GM18907 (cell line): ENCODE measurements around the gene STARD5.

Experiments used
- ATAC-seq: cut with Tn5 transposase; IDR thresholded peaks from one replicate; pipeline ENCODE4 v1.9.1; 2021; ENCODE audit warnings: mild to moderate bottlenecking, moderate library complexity; ENCODE audit not compliant: unreplicated experiment

The STARD5 gene

DNA sequence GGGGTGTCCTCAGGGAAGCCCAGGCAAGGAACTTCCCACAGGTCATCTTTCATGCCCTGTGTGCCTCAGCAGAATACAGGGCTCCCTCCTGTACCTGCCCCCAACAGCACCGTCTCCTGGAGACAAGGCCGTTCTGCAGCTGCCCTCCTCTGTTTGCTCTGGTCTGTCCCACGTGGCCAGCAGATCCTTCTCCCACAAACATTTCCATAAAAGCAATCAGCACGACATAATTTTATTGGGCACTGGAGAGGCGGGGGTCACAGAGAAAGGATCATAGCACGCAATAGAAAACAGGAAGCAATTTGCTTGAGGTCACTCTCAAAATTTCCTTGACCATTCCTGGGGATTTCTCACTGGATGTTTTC is 29.4 kb downstream of the STARD5 start:
- ATAC-seq: no peak

DNA sequence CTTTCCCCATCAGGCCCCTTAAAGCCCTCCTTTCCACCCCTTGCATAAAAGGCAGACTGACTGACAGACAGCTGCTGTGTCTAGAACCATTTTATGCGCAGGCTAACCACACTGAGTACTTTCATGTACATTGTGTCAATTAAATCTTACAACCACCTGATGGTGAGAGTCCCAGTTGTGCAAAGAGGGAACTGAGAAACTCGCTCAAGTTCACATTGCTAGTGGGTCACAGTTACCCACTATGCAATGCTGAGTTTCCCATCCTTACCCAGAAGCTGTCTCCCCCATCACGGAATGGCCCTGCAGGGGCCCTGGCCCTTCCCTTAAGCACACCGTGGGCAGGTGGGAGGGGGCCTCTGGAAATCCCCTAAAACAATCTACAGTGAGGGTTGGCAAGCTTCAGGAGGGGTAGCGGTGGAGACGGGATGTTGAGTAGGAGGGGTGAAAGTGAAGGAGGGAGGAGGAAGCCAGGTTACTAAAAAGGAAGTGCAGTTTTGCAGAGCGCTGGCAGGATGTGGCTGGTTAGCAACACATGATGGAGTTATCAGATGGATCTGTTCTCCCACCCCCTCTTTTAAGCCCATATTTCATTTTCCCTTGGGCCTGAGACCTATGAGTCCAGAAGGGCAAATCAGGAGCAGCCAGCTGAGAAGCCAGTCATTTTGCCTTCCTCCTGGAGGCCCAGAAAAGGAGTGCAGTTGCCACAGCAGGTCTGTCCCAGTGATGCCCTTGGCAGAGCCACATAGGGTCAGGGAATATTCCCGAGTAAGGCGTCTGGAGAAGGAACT is 30.0 kb downstream of the STARD5 start:
- peak; percentile 74 for ATAC-seq

DNA sequence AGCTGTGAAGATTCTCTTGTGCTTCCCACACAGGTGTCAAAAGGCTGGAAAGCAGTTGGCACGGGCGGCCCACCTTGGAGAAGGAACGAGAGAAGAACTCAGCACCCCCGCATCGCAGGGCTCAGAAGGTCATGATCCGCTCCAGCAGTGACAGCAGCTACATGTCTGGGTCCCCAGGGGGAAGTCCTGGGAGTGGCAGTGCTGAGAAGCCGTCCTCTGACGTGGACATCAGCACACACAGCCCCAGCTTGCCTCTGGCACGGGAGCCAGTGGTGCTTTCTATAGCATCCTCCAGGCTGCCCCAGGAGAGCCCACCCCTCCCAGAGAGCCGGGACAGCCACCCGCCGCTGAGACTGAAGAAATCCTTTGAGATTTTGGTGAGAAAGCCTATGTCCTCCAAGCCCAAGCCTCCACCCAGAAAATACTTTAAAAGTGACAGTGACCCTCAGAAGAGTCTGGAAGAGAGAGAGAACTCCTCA is 31.4 kb downstream of the STARD5 start:
- peak; percentile 38 for ATAC-seq

DNA sequence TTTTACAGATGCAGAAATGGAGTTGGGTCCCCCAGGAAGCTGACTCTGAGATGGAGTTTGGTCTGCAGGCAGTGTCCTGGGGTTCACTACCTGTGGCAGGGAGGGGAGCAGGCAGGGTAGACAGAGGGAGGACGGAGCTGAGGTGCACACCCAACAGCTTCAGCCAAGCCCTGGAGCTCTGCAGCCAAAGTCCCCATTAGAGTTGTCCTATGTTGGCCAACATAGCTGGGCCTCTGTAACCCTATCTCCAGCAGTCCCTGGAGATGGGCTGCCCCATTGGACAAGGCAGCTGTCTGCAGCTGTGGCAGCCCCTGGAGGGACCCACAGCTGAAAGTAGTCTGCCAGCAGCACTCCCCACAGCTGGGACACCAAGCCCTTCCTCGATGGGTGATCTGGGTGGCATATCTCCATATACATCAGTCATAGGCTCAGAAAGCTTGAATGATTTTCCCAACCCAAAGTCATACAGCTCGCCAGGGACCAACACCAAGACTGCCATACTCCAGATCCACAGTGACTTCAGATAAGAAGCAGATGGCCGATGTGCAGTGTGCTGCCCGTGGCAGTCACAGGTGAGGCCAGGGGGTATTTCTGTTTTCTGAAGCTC is 31.9 kb downstream of the STARD5 start:
- ATAC-seq: peak; percentile 0

DNA sequence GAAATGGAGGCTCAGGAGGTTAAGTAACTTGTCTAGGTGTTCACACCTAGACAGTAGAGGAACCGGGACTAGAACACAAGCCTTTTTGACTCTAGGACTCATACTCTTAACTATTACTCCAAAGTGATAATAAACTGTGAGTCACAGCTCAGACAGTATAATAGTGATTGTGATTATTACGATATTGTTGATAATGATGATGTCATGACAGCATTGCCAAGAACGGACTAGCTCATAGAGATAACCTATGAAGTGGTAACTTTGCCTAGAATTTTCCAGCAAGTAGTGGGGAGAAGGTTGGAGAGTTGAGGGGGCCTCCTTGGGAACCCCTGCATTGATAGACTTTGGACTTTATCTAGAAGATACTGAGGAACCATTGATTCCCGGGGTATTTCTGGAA is 34.0 kb downstream of the STARD5 start:
- ATAC-seq: no peak

DNA sequence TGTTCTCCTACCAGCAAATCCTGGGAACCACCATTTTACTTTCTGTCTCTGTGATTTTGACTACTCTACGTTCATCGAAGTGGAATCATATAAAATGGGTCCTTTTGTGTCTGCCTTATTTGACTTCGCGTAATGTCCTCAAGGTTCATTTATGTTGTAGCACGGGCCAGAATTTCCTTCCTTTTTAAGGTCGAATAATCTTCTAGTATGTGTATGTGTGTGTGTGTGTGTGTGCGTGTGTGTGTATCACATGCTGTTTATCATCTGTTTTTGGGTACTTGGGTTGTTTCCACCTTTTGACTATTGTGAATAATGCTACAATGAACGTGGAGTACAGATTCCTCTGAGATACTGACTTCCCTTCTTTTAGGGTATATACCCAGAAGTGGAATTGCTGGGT is 35.3 kb downstream of the STARD5 start:
- ATAC-seq: no peak

DNA sequence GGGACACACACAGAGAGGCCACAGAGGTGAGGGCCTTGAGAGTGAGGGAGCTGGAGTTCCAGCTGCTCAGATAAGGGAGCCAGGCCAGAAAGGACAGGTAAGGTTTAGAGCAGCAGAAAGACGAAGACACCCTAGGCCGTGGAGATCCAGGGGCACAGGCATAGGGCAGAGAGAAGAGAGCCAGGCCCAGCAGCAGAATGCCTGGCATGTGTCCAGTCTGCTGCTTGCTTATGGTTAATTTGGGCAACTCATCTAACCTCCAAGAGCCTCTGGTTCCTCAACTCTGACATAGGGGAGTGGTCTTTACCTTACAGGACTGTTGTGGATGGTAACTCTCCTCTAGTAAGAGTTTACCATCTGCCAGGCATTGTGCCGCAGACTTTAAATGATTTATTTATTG is 35.9 kb downstream of the STARD5 start:
- no peak for ATAC-seq

DNA sequence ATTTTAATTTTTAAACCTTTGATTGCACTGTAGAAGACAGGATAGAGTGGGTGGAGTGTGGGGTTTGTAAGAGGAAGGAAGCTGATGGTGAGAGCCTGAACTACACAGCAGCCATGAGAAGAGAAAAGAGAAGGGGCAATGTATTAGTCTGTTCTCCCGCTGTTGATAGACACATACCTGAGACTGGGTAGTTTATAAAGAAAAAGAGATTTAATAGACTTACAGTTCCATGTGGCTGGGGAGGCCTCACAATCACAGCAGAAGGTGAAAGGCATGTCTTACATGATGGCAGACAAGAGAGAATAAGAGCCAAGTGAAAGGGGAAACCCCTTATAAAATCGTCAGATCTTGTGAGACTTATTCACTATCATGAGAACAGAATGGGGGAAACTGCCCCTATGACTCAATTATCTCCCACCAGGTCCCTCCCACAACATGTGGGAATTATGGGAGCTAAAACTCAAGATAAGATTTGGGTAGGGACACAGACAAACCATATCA is 37.3 kb downstream of the STARD5 start:
- ATAC-seq: no peak

DNA sequence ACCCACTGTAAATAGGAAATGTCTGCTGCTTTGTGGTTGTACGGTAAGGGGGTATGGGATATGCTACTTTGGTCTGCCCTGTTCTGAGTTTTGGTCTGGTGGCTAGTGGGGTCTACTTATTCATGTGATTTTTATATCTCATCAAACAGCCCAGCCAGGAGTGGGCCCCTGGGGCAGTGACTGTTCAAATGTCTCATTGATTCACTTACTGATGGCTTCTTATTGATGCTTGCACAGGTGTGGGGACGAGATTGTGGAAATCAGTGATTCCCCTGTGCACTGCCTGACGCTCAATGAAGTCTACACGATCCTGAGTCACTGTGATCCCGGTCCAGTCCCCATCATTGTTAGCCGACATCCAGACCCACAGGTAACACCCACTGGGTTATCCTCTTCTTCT is 38.5 kb downstream of the STARD5 start:
- ATAC-seq: no peak

DNA sequence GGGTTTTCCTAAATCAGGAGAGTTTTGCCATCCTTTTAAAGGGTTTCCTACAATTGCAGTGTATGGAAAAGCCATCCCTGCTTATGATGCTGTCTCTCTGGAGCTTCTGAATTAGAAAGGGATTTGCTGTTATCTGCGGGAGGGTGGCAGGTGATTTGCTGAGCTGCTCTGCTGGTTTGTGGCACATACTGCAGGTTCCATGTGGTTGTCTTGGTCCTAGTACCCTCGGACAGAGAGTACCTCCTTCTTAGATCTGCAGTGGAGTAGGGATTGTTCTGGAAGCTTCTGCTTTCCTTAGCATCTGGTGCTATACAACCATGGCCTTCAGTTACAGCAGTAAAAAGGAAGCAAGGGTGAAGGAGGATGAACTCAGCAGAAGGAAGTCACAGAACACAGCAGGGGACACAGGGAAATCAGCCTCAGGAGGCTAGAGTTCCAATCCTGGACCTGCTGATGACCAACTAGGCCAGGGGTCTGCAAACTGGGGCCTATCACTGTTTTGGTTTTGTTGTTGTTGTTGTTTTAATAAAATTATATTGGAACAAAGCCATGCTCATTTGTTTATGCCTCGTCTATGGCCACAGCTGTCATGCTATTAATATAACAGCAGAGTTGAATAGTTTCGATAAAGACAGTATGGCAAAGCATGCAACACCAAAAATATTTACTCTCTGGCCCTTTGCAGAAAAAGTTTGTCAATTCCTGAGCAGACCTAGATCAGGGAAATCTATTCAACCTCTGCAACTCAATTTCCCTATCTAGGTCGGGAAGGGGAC is 39.5 kb downstream of the STARD5 start:
- no peak for ATAC-seq

DNA sequence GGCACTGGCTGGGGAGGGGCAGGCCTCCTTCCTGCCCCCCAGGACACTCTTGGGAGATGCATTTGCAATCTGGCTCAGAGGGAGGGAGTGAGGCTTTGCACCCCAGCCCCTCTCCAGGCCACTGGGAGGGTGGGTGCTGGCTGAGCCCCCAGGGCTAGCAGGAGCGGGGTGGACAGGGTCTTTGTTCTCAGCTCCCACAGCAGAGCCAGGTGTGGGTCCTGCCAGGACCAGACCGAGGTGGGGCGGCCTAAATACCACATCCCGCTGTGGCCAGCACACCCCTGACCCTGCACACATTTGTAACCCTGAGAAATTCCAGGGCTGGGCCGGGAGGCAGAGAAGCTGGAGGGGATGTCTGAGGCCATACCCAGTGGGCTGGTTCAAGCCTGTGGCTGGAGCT is 41.0 kb downstream of the STARD5 start:
- ATAC-seq: no peak

DNA sequence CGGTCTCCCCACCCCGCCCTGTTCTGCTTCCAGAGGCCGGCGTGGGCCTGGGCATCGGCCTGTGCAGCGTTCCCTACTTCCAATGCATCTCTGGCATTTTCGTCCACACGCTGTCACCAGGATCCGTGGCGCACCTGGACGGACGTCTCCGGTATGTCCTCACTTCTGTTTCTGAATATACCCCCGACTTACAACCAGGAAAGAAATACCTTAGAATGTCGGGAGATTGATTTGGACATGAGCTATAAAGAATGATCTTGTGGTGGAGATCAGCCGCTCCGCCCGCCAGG is 41.4 kb downstream of the STARD5 start:
- no peak for ATAC-seq

DNA sequence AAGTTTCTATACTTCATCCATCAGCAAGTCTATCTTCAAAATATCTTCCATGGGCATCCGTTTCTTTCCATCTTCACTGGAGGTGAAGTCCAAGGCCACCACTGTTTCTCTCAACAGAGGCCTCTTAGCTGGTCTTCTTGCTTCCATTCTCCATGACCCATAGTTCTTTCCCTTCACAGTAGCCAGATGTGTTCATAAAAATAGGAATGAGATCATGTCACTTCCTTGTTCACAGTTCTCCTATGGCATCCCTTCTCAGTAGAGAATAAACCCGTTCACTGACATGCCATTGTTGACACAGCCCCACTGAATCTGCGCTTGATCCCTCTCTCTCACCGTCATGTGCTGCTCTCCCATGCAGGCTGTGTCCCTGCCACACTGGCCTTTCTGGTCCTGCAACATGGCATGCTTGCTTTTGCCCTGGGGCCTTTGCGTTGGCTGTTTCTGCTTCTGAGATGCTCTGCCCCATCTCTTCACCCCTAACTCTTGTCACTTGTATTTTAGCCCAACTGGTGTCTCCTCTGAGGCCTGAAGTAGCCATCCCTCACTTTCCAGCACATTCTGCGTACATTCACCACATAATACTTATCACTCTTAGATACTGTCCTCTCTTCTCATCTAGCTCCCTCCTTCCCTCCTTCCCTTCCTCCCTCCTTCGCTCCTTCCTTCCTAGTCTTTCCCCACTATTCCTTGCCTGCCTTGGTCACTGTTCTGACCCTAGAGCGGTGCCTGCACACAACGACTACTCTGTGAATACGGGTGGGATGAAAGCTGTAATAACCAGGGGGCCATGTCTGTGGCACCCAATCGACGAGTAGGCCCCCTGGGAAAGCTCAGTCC is 42.0 kb downstream of the STARD5 start:
- ATAC-seq: no peak

DNA sequence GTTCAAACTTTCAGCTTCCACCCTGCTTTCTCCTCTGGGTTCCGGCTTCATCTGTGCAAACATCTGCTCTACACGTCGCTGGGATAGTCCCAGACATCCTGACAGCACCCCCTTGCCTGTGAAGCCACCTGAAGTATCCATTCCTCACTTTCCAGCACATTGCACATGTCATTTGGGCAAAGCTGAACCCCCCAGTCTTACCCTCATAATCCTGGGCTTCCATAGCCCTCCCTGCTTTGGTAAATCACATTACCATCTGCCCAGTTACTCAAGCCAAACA is 42.5 kb downstream of the STARD5 start:
- ATAC-seq: no peak

DNA sequence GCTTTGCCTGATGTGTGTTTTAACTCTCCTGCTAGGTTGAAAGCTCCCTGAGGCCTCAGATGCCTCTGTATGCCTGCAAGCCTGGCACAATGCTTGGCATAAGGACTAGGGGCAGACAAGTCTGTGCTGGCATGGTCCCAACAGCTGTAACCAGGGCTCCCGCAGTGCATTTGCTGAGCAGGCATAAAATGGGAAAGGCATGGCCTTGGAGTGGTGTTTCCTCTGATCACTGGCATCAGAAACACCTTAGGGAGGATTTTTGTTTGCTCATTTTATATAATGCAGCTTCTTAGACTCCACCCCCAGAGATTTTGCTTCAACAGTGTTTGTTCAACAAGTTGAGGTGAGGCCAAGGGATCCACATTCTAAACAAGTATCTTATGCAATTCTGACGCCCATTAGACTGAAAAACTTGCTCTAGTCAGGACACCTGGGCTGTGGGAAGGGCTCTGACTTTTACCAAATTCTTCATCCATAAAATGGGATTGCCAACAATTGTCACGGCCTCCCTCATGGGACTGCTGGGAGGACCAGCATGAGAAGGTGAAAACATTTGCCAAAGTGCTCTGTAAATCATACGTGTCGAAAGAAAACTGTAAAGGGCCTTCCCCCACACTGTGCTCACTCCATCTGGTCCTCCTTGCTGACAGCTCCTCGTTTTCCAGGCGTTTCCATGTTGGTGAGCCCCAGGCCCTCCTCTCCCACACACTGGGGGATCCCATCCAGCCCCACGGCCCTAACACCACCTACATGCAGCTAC is 43.1 kb downstream of the STARD5 start:
- ATAC-seq: no peak

DNA sequence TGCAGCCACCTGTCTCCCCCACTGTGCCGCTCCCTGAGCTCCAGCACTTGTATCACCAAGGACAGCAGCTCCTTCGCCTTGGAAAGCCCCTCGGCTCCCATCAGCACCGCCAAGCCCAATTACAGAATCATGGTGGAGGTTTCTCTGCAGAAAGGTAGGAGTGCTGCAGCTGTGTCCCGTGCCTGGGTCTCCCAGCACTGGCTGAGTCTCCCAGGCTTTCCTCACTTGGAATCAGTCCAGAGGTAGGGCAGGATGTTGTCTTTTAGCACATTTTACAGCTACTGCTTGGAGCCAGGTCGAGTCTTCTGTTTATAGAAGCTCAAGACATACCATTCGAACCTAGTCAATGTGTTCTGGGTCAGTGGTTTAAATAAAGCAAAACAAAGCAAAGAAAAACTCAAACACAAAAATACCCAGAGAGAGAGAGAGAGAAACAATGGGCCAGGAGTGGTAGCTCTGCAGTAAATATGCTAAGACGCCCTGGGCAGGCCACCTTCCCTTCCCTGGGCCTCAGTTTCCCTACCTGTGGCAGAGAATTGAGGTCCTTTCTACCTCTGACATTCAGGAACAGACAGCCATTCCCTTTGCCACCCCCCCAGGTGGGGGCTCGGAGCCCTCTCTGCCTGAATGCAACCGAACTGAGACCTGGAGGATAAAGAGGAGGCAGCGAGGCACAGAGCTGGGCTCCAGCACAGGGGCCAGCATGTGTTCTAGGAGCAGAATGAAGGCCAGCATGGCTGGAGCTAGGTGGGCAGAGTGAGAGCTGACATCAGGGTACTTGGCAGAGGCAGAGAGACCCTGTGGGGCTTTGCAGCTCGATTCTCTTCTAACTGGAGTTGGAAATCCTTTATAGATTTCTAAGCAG is 44.1 kb downstream of the STARD5 start:
- no peak for ATAC-seq

DNA sequence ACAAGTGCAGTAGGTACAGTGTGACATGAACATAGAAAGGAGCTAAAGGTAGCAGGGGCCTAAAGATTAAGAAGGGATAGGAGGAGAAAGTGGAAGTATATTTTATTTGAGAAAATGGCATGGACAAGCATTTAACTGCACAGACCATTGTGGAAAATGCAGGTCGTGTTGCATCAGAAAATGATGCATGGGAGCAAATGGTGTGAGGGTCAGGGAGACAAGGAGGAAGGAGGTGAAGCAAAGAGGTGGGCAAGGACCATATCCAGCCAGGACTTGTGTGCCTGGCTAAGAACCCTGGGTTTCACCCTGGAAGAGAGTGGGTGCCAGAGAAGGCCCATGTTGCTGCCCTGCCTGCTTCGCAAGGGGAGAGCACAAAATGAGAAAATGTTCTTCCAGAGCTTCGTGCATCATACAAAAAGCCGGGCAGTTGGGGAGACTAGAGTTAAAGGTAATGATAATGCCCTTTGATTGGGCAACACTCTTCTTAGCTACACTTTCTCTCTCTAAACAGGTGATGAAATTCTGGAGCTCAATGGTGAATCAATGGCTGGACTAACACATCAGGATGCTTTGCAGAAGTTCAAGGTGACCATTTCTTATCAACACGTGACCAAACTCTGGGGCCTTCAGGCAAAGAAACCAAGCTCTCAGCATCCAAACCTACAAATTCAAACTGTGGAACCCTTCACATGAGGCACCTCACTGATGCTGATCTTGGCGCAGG is 45.5 kb downstream of the STARD5 start:
- ATAC-seq: no peak

DNA sequence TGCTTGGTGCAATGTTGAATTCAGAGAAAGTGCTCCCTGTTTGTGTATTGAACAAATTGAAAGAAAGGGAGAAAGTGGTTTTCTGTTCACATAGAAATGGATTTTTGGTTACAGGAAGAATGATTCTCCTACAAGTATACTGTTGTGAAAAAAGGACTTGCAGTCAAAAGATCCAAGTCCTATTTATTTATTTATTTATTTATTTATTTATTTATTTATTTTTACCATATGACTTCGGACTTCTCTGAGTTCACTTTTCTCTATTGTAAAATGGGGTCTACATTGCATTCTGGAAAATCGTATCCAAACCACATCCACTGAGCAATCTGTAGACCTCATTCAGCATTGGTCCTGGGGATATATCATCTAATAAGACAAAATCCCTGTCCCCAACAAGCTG is 46.1 kb downstream of the STARD5 start:
- no peak for ATAC-seq

DNA sequence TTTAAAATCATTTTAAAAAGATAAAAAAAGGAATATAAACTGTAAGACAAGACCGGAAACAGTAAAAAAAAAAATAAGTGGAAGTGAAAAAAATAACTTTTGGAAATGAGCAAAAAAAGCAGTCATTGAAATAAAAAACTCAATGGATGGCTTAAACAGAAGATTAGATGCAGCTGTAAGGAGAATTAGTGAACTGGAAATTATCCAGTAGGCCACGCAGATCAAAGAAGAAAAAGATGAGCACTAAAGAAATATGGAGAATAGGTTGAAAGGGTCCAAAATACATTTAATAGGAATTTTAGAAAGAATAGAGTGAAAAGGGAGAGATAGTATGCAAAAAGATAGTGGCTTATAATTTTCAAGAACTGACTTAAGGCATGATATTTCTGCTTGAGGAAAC is 47.0 kb downstream of the STARD5 start:
- no peak for ATAC-seq
